Thymus (tissue), 11 donors: Measurements from ENCODE around the gene SUGCT. TPM values are rescaled to one million over a fixed set of nuclear protein-coding genes. Genes with fewer than 3 reads are reported as not detected.

Experiments
- DNase-seq, 9 donors: peaks; one replicate each; pipeline ENCODE4 v3.0.0-alpha.2; 2013; ENCODE audit warnings: low spot score in 9 of 9, low read depth in 6 of 9, missing footprints in 1 of 9
- H3K27ac ChIP-seq, 2 donors: one replicate each; pipeline ENCODE4 v1.5.1; 2013; ENCODE audit warnings: control low read depth in 1 of 2, low read depth in 1 of 2, low read length in 1 of 2, mild to moderate bottlenecking in 1 of 2, moderate library complexity in 1 of 2
- H3K27me3 ChIP-seq, 2 donors: one replicate each; pipeline ENCODE4 v1.5.1; 2013; ENCODE audit warnings: low read length in 1 of 2; ENCODE audit not compliant: control insufficient read depth in 2 of 2, insufficient read depth in 1 of 2
- H3K36me3 ChIP-seq, 2 donors: one replicate each; pipeline ENCODE4 v1.5.1; 2013; ENCODE audit warnings: low read length in 1 of 2, mild to moderate bottlenecking in 1 of 2, moderate library complexity in 1 of 2; ENCODE audit not compliant: control insufficient read depth in 2 of 2, insufficient read depth in 2 of 2
- H3K4me1 ChIP-seq, 2 donors: one replicate each; pipeline ENCODE4 v1.5.1; 2013; ENCODE audit warnings: low read length in 2 of 2; ENCODE audit not compliant: control insufficient read depth in 2 of 2, insufficient read depth in 2 of 2
- H3K4me3 ChIP-seq, 2 donors: one replicate each; pipeline ENCODE4 v1.5.1; 2013; ENCODE audit warnings: low read length in 2 of 2, control low read depth in 1 of 2, mild to moderate bottlenecking in 1 of 2
- H3K9me3 ChIP-seq, 2 donors: one replicate each; pipeline ENCODE4 v1.5.1; 2013; ENCODE audit warnings: low read length in 1 of 2, mild to moderate bottlenecking in 1 of 2; ENCODE audit not compliant: control insufficient read depth in 2 of 2, insufficient read depth in 1 of 2
- WGBS: extraction: QIAGEN DNeasy Blood & Tissue Kit; methylation state at CpG from one replicate; pipeline ENCODE4 v1.1.7; 2013; 5-methylcytosine and 5-hydroxymethylcytosine counted together
- polyA plus RNA-seq: library from polyadenylated mRNA; stranded (reverse); fragments of 200-250 nt; gene quantifications from one replicate; pipeline ENCODE4 v1.2.3, GENCODE V29; 2013
- total RNA-seq: library from RNA; stranded (reverse); fragments of 120-200 nt; gene quantifications from one replicate; pipeline ENCODE4 v1.2.4, GENCODE V29; 2013
- donor health status: healthy.

SUGCT gene
- total and polyA plus RNA-seq, 2 donors: 1.6 to 5.5 TPM

- Histone ChIP-seq H3K4me1 (no peaks in the 10 kb centered on the region), H3K9me3 (no peaks in the 10 kb centered on the region), H3K36me3 (no peaks in the 10 kb centered on the region), H3K27me3 (no peaks in the 10 kb centered on the region), H3K4me3 (no peak overlapping the region), H3K27ac (no peak overlapping the region)
- 97% methylated on average over 2 of the region's 2 CpGs for WGBS
- DNase-seq: no peak
Measured at GRCh38 chr7:40658729-40659128, 523.9 kb downstream of the SUGCT start.

DNA sequence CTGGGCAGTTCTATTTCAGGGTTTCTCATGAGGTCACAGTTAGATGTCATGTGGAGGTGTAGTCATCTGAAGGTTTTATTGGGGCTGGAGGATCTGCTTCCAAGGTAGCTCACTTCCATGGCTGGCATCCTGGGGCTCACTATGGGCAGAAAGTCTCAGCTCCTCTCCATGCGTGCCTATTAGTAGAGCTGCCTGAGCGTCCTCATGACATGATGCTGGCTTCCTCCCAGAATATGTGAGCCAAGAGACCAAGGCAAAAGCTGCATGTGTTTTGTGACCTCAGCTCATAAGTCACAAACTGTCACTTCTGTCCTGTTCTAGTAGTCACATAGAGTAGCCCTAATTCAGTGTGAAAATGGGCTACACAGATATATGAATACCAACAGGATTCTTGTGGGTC is 524.4 kb downstream of the SUGCT start:
- Histone ChIP-seq H3K4me3 (no peak overlapping the region), H3K4me1 (no peaks in the 10 kb centered on the region), H3K27me3 (no peaks in the 10 kb centered on the region), H3K9me3 (no peaks in the 10 kb centered on the region), H3K36me3 (no peaks in the 10 kb centered on the region), H3K27ac (no peak overlapping the region)
- 96% methylated on average over 2 of the region's 2 CpGs for WGBS
- no peak for DNase-seq

DNA sequence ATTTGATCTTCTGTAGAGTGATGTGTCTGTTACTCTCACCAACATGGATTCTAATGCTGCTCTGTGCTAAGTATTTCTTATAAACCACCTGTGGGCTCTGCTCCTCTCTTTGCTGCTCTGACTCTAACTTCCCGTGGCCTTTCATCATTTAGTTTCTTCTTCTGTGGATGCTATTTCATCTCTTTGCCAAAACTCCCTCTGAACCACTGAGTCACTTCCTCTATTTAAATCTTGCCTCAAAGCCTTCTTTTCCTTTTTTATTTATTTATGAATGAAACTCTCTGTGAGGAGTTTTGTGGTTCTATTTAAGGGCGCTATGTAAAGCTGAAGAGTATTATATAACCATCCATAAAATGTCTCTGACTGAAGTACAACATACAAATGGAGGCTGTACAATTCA is 538.5 kb downstream of the SUGCT start:
- peak in 7 of 9 donors; percentile 13 to 69 (median 19) for DNase-seq
- WGBS: 7% methylated on average over 2 of the region's 2 CpGs
- Histone ChIP-seq H3K9me3 (no peaks in the 10 kb centered on the region), H3K4me3 (no peak overlapping the region), H3K27me3 (no peaks in the 10 kb centered on the region), H3K36me3 (no peaks in the 10 kb centered on the region), H3K4me1 (no peaks in the 10 kb centered on the region), H3K27ac (no peak overlapping the region)

- Histone ChIP-seq H3K27ac (no peak overlapping the region), H3K27me3 (no peaks in the 10 kb centered on the region), H3K4me1 (no peaks in the 10 kb centered on the region), H3K36me3 (no peaks in the 10 kb centered on the region), H3K4me3 (no peak overlapping the region), H3K9me3 (no peaks in the 10 kb centered on the region)
- 94% methylated on average over 3 of the region's 3 CpGs for WGBS
- DNase-seq: no peak
Measured at GRCh38 chr7:40674316-40674715, 539.5 kb downstream of the SUGCT start.

GRCh38 chr7:40675741-40676140 is 540.9 kb downstream of the SUGCT start:
- H3K36me3 ChIP-seq: no peaks in the 10 kb centered on the region
- H3K9me3 ChIP-seq: no peaks in the 10 kb centered on the region
- WGBS: 92% methylated on average over 3 of the region's 3 CpGs
- no peak overlapping the region for H3K27ac ChIP-seq
- no peaks in the 10 kb centered on the region for H3K27me3 ChIP-seq
- H3K4me1 ChIP-seq: no peaks in the 10 kb centered on the region
- no peak overlapping the region for H3K4me3 ChIP-seq
- no peak for DNase-seq

DNA sequence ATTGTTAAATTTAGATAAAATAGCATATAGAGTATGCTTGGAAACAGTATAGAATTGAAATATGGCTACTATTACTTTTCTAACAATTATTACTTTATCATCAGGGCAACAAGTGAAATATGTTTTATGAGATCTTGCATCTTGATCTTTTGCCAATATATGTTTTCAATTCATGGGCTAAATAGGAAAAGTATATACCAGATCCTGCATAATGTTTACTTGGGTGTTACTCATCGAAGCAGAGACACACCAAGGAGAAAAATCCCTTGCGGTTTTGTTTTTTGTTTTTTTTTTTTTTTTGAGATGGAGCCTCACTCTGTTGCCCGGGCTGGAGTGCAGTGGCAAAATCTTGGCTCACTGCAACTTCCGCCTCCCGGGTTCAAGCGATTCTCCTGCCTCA is 541.4 kb downstream of the SUGCT start:
- Histone ChIP-seq H3K4me3 (no peak overlapping the region), H3K9me3 (no peaks in the 10 kb centered on the region), H3K36me3 (no peaks in the 10 kb centered on the region), H3K27me3 (no peaks in the 10 kb centered on the region), H3K4me1 (no peaks in the 10 kb centered on the region), H3K27ac (no peak overlapping the region)
- DNase-seq: no peak
- WGBS: 96% methylated on average over 6 of the region's 6 CpGs

- H3K9me3 ChIP-seq: no peaks in the 10 kb centered on the region
- 100% methylated on average over 1 of the region's 1 CpG for WGBS
- no peaks in the 10 kb centered on the region for H3K4me1 ChIP-seq
- H3K36me3 ChIP-seq: no peaks in the 10 kb centered on the region
- no peak overlapping the region for H3K4me3 ChIP-seq
- no peaks in the 10 kb centered on the region for H3K27me3 ChIP-seq
- no peak overlapping the region for H3K27ac ChIP-seq
- peak in 2 of 9 donors; percentile 9 to 20 for DNase-seq
Measured at GRCh38 chr7:40680657-40681056, 545.9 kb downstream of the SUGCT start.

- H3K4me3 ChIP-seq: no peak overlapping the region
- H3K9me3 ChIP-seq: no peaks in the 10 kb centered on the region
- no peak overlapping the region for H3K27ac ChIP-seq
- no peaks in the 10 kb centered on the region for H3K4me1 ChIP-seq
- no peak for DNase-seq
- no peaks in the 10 kb centered on the region for H3K27me3 ChIP-seq
- H3K36me3 ChIP-seq: no peaks in the 10 kb centered on the region
Measured at GRCh38 chr7:40682696-40683095, 547.9 kb downstream of the SUGCT start.

DNA sequence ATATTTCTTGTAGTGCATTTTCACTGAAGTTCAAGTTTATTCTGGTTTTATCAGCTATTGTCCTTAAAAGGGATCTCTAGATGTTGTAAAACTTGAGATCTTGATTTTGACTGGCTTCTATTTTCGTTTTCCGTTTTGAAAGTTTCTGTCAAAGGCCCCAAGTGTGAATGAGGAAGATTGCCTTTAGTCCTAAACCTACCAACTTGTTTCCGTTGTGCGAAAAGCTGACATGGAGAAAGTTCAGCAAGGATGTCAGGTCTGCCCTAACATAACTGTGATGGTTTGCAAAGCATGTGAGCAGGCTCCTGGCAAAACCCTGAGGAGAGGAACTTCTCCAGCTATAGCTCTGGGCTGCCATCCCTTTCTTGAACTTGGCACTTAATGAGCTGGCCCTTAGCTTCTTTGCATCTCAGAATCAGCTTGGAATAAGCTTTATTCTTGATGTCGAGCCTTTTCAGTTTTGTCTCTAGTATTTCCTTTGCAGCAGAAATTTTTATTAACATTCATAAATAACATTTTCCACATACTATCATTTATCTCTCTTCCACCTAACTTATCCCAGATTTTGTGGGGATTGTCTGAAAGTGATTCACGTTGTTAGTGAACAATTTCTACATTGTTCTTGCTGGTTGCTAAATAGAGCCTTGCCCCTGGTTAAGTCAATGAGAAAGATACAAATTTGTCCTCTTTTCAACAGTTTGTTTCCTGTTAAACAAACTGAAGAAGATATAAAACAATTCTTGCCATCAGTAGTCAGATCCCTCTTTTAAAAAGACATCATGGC is 559.4 kb downstream of the SUGCT start:
- Histone ChIP-seq H3K27ac (no peak overlapping the region), H3K4me1 (no peaks in the 10 kb centered on the region), H3K36me3 (no peaks in the 10 kb centered on the region), H3K27me3 (no peaks in the 10 kb centered on the region), H3K4me3 (no peak overlapping the region), H3K9me3 (no peaks in the 10 kb centered on the region)
- DNase-seq: no peak
- WGBS: 97% methylated on average over 6 of the region's 6 CpGs
